DMS153 treated with DMSO at 0.1 percent for 48 hours (cell line): ENCODE measurements around the gene ECE2.
"Not testable (repeated sequence)": the region's sequence is repeated elsewhere in the genome, so short reads cannot be mapped to it uniquely, and the experiment has no call there.

ENCODE experiments used
- DNase-seq: peaks from one replicate; lab custom pipeline; 2025; ENCODE audit not compliant: unreplicated experiment; lab: John Stamatoyannopoulos, UW

ECE2 gene

DNA sequence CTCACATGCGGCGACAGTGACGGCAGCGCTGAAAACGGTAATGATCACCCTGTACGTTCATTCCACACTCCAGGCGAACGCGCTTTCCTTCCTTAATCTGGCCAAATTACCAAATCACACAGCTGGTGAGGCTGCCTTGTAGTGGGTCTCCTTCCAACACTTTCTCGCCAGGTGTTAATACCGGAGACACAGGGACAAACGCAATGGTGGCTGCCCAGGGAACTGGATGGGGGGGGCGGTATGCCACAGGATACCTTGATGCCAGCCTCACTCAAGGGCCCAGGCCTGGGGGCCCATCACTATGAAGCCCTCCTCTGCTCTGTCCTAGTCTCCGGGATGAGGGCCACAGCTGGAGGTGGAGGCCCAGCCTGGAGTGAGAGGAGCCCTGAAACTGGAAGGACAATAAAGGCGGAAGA, 13.1 kb upstream of the ECE2 start:
- DNase-seq, result no peak

DNA sequence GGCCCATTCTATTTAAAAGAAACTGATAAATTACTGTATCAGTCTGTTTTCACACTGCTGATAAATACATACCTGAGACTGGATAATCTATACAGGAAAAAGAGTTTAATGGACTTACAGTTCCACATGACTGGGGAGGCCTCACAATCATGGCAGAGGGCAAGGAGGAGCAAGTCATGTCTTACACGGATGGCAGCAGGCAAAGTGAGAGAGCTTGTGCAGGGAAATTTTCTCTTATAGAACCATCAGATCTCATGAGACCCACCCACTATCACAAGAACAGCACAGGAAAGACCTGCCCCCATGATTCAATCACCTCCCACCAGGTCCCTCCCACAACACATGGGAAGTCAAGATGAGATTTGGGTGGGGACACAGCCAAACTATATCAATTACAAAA, 8.6 kb upstream of the ECE2 start:
- not testable (repeated sequence) for DNase-seq

DNA sequence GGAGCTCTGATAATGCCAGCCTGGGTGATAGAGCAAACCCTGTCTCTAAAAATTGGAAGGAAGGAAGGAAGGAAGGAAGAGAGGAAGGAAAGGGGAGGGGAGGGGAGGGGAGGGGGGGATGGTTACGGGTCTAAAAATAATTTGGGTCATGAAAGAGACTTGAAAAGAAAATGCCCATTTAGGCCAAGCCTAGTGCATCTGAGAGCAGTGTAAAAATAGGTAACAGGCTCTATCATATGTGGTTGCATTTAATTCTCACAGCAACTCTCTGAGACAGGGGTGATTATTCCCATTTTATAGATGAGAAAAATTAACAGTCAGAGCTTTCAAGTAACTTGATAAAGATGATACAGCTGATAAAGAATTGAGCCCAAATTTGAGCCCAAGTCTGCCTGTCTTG, 3.6 kb upstream of the ECE2 start:
- DNase-seq, result no peak

DNA sequence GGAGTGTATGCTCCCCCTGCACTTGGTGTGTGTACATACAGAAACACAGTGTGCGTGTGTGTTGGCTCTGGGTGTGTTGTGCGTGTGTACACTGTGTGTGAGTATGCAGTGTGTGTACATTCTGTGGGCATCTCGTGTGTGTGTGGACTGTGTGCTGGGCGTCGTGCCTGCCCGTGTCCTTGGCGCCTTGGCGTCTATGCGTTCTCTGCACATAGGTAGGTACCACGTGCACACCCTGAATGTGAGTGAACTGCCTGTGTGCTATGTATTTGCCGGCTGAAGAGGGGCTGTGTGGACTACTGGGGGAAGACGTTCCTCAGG, 481 bp upstream of the ECE2 start:
- DNase-seq, result no peak

DNA sequence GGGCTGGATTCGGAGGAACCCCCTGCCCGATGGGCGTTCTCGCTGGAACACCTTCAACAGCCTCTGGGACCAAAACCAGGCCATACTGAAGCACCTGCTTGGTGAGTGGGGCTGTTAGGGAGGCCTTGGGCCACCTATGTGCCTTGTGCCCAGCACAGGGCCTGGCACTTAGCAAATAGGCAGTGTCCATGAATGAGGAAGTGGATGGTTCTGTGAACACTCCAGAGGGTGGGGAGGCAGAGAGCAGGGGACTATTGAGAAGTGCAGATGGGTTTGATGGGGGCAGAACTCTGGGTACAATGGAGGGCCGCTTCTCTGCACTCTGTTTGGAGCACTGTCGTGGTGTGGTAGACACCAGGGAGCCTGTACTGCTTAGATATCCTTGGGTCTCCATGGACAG, 1.5 kb downstream of the ECE2 start:
- no peak for DNase-seq

DNA sequence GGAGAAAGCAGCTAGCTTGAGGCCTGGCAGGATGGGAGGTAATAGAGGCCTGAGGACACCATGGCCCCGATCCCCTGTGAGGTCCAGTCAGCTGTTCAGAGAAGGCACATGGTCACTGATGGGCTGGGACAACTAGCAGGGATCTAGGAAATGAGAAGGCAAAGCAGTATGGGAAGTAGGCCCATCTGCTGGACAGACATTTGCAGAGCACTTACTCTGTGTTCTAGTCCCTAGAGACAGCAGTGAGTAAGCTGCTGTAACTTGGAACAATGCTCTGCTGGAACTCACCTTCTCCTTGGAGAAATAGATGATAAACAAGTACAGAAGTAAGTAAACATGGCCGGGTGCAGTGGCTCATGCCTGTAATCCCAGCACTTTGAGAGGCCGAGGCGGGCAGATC, 7.1 kb downstream of the ECE2 start:
- no peak for DNase-seq

DNA sequence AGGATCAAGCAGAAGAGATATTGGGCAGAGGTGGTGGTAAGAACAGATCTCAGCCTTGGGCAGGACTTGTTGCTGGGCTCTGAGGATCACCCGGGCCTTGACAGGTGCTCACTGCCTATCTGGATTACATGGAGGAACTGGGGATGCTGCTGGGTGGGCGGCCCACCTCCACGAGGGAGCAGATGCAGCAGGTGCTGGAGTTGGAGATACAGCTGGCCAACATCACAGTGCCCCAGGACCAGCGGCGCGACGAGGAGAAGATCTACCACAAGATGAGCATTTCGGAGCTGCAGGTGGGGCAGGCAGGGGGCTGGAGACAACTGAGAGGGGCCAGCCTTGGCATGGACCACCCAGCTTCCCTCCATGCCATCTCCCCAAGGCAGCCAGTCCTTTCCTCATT, 7.9 kb downstream of the ECE2 start:
- DNase-seq, result no peak

DNA sequence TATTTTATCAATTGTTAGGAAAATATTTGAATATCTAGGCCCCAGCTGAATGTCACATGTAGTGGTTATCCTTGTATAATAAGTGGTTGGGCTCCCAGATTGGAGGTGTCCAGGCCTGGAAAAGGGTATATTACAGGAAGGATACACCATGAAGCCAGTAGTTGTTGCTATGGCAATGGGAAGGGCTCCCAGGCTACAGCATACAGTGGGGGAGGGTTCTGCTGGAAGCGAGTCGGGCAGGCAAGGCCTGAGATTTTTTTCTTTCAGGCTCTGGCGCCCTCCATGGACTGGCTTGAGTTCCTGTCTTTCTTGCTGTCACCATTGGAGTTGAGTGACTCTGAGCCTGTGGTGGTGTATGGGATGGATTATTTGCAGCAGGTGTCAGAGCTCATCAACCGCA, 8.9 kb downstream of the ECE2 start:
- DNase-seq, result peak; percentile 56

DNA sequence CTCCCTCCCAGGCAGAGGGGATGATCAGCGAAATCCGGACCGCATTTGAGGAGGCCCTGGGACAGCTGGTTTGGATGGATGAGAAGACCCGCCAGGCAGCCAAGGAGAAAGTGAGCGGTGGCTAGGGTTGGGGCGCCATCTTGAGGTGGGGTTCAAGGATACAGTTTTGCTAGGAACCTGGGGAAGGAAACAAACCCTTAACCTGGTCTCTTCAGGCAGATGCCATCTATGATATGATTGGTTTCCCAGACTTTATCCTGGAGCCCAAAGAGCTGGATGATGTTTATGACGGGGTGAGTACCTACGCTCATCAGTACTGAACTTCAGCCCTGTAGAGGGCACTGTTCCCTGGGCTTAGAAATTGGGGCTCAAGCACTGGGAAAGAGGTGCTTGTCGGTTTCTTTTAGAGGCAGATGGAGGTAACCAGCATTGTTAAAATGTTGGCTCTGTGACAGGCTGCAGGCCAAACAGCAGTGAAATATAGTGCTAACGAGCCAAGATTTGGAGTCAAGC, 13.7 kb downstream of the ECE2 start:
- peak; percentile 9 for DNase-seq

DNA sequence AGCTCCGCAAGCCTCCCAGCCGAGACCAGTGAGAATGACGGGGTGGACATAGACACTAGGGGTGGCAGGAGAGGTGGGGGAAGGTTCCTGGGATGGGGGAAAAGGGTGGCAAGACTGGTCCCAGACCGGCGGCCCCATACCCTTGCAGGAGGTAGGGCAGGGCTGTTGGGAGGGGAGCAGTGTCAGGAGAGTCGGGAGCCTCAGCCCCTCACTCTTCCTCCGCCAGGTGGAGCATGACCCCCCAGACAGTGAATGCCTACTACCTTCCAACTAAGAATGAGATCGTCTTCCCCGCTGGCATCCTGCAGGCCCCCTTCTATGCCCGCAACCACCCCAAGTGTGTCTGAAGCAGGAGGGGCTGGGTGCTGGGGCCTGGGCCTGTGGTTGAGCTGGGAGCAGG, 14.5 kb downstream of the ECE2 start:
- DNase-seq, result no peak

DNA sequence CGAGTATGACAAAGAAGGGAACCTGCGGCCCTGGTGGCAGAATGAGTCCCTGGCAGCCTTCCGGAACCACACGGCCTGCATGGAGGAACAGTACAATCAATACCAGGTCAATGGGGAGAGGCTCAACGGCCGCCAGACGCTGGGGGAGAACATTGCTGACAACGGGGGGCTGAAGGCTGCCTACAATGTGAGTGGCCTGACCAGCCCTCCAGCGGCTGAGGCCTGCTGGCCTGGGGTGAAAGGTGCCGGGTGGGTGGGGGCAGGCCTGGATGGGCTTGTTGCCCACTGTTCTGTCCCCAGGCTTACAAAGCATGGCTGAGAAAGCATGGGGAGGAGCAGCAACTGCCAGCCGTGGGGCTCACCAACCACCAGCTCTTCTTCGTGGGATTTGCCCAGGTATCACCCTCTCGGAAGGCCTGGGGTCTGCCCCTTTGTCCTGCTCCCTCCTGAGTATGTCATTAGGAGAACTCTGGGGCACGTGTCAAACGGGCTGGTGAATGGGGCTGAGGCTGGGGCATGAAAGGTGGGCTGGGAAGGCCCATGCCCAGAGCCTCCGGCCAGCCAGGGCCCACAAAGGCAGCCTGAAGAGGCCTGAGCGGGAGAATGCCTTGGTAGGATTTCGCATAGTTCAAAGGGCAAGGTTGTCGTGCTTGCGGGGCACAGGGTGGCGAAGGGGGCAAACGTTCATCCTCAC, 15.4 kb downstream of the ECE2 start:
- no peak for DNase-seq

DNA sequence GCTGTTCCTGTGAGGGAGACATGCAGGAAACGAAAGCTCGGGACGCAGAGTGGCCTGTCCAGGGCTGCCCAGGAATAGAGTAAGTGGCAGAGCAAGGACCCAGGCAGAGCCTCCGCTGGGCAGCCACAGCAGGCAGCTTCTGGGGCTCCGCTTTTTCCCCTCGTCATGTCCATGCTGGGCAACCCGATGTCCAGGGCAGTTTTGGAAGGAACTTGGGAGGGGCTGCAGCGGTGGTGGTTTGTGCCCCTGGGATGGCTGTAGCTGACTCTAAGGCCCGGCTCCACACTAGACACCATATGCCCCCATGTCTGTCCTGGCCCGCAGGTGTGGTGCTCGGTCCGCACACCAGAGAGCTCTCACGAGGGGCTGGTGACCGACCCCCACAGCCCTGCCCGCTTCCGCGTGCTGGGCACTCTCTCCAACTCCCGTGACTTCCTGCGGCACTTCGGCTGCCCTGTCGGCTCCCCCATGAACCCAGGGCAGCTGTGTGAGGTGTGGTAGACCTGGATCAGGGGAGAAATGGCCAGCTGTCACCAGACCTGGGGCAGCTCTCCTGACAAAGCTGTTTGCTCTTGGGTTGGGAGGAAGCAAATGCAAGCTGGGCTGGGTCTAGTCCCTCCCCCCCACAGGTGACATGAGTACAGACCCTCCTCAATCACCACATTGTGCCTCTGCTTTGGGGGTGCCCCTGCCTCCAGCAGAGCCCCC, 16.1 kb downstream of the ECE2 start:
- no peak for DNase-seq

DNA sequence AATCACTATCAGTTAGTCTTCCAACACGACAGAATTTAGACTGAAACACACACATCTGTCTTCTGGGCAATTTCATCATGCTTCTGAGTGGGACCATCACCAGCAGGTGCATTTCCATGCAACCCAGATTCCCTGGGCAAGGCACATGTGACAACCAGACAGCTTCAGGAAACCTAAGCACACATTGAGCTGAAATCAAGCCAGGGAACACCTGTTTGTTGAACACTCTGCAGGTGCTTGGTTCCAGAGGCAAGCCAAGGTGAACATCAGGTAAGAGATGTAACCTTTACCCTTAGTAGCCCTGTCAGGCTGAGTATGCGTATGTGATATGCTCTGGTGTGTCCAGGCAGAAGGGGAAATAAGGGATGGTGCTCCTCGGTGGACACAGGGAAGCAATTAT, 19.9 kb downstream of the ECE2 start:
- no peak for DNase-seq

DNA sequence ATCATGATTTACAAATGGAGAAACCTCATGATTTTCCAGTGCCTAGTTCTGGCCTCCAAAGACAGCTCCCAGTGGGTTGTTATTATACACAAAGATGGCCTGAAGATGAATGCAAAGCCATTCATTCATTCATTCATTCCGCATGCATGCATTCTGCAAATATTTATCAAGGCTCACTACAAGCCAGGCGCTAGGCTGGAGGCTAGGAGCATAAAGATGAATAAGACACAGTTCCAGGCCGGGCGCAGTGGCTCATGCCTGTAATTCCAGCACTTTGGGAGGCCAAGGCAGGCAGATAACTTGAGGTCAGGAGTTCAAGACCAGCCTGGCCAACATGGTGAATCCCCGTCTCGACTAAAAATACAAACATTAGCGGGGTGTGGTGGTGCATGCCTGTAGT, 20.8 kb downstream of the ECE2 start:
- no peak for DNase-seq

DNA sequence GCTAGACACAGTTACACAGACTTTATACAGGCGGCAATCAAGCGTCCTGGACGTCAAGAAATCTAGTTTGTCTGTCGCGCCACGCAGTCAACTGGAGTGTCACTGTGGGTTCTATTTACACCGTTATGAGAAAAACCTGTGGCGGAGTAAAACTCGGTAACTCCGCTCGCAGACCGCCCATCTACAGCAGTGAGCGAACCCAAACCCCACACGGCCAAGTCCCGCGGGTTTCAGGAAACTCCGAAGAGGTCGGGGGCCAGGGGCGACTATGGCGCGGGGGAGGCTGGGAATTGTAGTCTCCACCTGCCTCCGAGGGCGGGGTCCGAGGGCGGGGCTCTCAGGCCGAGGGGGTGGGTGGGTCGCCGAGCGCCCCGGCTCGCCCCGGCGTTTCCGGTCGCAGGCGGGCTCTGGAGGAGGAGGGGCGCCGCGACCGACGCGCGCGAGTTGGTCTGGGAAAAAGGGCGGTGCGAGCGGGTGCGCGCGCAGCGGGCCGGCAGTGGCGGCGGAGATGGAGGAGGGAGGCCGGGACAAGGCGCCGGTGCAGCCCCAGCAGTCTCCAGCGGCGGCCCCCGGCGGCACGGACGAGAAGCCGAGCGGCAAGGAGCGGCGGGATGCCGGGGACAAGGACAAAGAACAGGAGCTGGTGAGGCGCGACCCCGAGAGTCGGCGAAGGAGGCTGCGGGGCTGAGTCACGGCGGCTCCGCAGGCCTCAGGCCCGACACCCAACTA, 23.1 kb downstream of the ECE2 start, which contains the start of gene PSMD2:
Gene PSMD2, plus strand, starts transcription at position 483 of the 729 bp plus-strand sequence. Its CDS starts 26 bp downstream, at position 509.
- peak; percentile 87 for DNase-seq

DNA sequence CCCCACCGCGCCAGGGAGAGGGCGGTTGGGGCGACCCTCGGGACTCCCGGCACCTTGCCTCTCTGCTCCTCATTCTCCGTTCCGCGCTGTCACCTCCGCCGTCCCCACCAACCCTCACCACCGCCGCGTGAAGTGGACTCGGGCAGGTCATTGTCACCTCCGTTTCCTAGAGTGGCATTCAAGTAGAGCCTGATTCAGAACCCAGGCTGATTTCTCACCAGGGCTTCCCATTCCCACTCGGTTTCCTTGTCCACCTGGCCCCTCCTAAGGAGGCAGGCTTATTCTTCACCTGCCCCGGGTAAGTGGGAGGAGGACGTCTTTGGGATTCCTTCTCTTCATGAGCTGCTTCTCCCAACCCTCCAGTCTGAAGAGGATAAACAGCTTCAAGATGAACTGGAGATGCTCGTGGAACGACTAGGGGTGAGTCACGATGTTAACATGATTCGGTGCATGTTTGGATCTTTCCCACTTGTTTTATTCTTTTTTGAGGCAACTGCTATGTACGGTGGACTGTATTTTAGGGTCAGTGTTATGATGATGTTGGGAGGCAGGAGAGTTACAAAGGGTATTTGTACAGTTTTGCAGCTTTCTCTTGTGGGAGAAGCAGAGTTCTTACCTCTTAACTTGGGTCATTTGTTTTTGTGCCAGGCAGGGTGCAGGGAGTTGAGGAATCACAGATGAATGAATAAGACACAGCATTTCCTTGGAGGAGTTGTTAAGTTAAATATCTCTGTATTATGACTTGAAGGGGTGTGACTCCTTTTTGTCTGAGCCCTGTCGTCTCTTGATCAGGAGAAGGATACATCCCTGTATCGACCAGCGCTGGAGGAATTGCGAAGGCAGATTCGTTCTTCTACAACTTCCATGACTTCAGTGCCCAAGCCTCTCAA, 23.9 kb downstream of the ECE2 start:
- no peak for DNase-seq

DNA sequence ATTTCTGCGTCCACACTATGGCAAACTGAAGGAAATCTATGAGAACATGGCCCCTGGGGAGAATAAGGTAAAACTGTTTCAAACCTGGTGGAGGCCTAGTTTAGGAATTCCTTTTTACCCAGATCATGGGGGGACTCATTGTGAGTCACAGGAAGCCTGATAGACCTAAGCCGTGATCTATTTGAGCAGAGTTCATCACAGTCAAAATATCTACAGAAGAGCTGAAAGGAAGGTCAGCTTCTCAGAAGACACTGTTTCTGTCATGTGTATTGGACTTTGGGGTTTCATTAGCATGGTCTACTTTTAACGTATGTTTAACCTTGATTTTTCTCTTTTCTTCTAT, 24.5 kb downstream of the ECE2 start:
- no peak for DNase-seq

DNA sequence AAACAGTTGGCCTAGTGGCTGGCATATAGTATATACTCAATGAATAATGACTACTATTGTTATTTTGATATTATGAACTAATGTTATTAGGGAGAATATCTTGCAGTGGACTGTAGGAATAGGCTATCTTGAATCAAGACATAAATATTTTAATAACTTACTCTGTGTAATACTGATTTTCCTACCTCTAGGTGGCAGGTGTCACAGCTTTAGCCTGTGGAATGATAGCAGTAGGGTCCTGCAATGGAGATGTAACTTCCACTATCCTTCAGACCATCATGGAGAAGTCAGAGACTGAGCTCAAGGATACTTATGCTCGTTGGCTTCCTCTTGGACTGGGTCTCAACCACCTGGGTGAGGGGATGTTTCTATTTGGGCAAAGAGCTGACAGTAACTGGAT, 29.8 kb downstream of the ECE2 start:
- DNase-seq, result no peak

DNA sequence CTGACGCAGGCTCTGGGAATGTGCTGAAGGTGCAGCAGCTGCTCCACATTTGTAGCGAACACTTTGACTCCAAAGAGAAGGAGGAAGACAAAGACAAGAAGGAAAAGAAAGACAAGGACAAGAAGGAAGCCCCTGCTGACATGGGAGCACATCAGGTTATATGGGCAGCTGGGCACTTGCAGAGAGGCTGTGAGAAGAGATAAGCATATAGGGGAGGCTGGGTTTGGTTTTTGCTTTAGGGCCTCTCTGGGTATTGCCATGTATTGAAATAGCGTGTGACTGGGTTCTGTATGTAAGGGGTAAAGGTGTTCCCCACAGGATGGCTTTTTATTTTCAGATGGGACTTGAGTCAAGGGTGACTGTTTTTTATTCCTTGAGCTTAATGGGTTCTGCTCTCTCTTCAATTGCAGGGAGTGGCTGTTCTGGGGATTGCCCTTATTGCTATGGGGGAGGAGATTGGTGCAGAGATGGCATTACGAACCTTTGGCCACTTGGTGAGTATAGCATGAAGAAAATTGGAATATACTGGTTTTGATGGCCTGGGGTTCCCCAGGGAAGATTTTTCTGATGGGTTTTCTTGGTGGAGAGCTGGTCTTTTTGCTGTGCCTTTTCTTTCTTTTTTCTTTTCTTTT, 30.6 kb downstream of the ECE2 start:
- DNase-seq, result no peak

DNA sequence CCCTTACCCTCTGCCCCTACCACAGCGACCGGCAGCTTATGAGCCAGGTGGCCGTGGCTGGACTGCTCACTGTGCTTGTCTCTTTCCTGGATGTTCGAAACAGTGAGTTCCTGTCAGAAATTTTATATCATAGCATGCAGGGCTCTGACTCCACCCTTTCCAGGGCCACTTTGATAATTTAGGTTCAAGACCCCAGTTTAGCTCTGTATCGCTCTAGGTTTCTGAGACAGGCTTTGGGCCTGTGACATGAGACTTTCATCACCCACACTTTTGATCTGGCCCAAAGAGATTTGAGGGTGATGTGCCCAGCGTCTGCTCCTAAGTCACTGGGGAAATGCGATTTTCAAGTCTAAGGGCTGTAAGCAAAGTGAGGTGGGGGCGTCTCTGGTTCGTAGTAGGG, 32.1 kb downstream of the ECE2 start:
- DNase-seq, result no peak

DNA sequence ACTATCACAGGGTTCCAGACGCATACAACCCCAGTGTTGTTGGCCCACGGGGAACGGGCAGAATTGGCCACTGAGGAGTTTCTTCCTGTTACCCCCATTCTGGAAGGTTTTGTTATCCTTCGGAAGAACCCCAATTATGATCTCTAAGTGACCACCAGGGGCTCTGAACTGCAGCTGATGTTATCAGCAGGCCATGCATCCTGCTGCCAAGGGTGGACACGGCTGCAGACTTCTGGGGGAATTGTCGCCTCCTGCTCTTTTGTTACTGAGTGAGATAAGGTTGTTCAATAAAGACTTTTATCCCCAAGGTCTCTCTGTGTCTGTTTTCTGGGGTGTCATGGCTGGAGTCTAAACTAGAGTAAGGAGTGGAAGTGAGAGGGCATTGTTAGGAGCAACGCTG, 32.9 kb downstream of the ECE2 start:
- no peak for DNase-seq
